ENCODE measurements around the gene ENO3. TPM values are rescaled to one million over a fixed set of nuclear protein-coding genes. Genes with fewer than 3 reads are reported as not detected.

ENO3 gene
- polyA plus RNA-seq, 1 of the 3 experiments (the other 2 are of a cell fraction) = 29.2 TPM

DNA sequence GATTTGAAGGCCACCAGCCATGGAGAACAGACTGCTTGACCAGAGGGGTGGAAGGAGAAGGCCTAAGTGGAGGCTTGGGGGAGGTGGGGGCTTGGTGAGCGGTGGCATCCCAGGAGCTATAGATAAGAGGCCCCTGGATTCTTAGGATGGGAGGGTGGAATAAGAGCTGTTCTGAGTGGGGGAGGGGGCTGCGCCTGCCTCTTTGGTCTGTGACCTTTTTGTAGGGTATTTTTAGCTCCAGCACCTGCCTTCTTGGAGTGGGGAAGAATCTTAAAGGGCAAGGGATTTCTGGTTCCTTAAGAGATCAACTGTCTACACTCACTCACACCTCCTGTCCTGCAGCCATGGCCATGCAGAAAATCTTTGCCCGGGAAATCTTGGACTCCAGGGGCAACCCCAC is 567 bp downstream of the ENO3 start:
- Histone ChIP-seq H3K27me3 (ENCODE audit: insufficient read depth) (no peaks in the 10 kb centered on the region), H3K9ac (peak overlapping the region; percentile 83; the same call in 1 of the 2 replicates), H3K4me2 (peak overlapping the region; percentile 98), H4K20me1 (ENCODE audit: insufficient read depth) (peaks cover 11% of the 10 kb centered on the region), H3F3A (replicated peaks; ENCODE audit: insufficient read depth) (peaks cover 37% of the 10 kb centered on the region), H3K9me2 (no peaks in the 10 kb centered on the region), H2AFZ (ENCODE audit: low read depth) (peak overlapping the region; percentile 57; the same call in 1 of the 2 replicates), H3K27ac (ENCODE audit: low read depth in 2 of 2, low read length in 1 of 2) (peak overlapping the region; percentile 97 to 100; a peak in 3 of 4 replicates), H3K4me3 (ENCODE audit: low read depth in 2 of 2, low read length in 1 of 2) (peak overlapping the region; percentile 59 to 60; a peak in 3 of 4 replicates), H3K4me1 (ENCODE audit: control insufficient read depth in 1 of 2, insufficient read depth in 2 of 2, low read depth in 1 of 2, low read length in 1 of 2) (peaks cover 25 to 30% of the 10 kb centered on the region in 2 experiments; a peak in 3 of 4 replicates), H3K36me3 (replicated peaks in 1 of 2; ENCODE audit: control insufficient read depth in 1 of 2, insufficient read depth in 2 of 2, low read length in 1 of 2) (peaks cover 5 to 13% of the 10 kb centered on the region in 2 experiments), H3K9me3 (no peaks in the 10 kb centered on the region), H3K79me2 (ENCODE audit: insufficient read depth) (peaks cover 45% of the 10 kb centered on the region)
- WGBS (ENCODE audit: low lambda C conversion rate) = 65% methylated on average over 3 of the region's 3 CpGs
- TF ChIP-seq RAD21 (IDR thresholded peaks at IDR 0.05; ENCODE audit: low read length) = no peak
- ChIA-PET CTCF (interaction anchor here (0.7 to 2.7 kb wide), 7 partner anchors 13 to 83 kb away, joined by 3 to 13 read pairs (median 6); partner anchors contain the start of genes SLC52A1 and SPAG7), POLR2A (interaction anchor here (0.5 to 6.7 kb wide), 4 partner anchors 8 to 16 kb away, joined by 3 to 56 read pairs (median 10); partner anchors contain the start of genes RNF167, SLC25A11 and SPAG7)
- no peak for DNase-seq

DNA sequence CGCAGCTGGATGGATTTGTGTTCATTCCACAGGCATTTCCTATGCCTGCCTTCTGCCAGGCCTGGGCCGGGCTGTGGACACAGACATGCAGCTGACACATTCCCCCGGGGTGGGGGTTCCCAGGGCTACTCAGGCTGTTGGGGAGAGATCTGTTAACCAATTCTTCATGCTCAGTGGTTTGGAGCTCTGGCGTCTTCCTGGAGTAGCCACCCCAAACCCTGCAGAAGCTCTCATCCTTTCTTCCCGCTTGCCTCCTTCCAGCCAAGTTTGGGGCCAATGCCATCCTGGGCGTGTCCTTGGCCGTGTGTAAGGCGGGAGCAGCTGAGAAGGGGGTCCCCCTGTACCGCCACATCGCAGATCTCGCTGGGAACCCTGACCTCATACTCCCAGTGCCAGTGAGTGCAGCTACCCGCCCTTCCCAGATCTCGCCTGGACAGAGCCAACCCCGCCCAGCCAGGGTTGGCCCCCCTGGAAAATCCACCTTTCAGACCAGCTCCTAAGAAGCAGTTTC is 2.6 kb downstream of the ENO3 start:
- ChIA-PET CTCF (interaction anchor here (0.9 to 1.4 kb wide), 4 partner anchors 14 to 109 kb away, joined by 3 to 7 read pairs (median 4); partner anchors contain the start of genes CAMTA2 and SPAG7), POLR2A (interaction anchor here (4.6 to 6.7 kb wide), 2 partner anchors 13 to 14 kb away, joined by 16 to 56 read pairs; partner anchors contain the start of genes RNF167, SLC25A11 and SPAG7)
- no peaks in the 10 kb centered on the region for H3K27me3 ChIP-seq (ENCODE audit: insufficient read depth)
- H2AFZ ChIP-seq (ENCODE audit: low read depth) = peak overlapping the region; percentile 11; the same call in 1 of the 2 replicates
- WGBS (ENCODE audit: low lambda C conversion rate) = 90% methylated on average over 8 of the region's 14 CpGs
- DNase-seq = no peak
- H3K4me3 ChIP-seq (ENCODE audit: low read depth in 2 of 2, low read length in 1 of 2) = no peak overlapping the region
- no peaks in the 10 kb centered on the region for H3K36me3 ChIP-seq (replicated peaks in 1 of 2; ENCODE audit: control insufficient read depth in 1 of 2, insufficient read depth in 2 of 2, low read length in 1 of 2)
- 0 out of 2 replicates have a peak overlapping the region, but pooled peaks have one; percentile 28 for H3K9ac ChIP-seq
- H3K9me2 ChIP-seq = no peaks in the 10 kb centered on the region
- H3F3A ChIP-seq (replicated peaks; ENCODE audit: insufficient read depth) = peaks cover 34% of the 10 kb centered on the region
- H3K4me2 ChIP-seq = peak overlapping the region; percentile 47
- peaks cover 20 to 30% of the 10 kb centered on the region in 2 experiments; a peak in 3 of 4 replicates for H3K4me1 ChIP-seq (ENCODE audit: control insufficient read depth in 1 of 2, insufficient read depth in 2 of 2, low read depth in 1 of 2, low read length in 1 of 2)
- H4K20me1 ChIP-seq (ENCODE audit: insufficient read depth) = no peaks in the 10 kb centered on the region; the same call in 1 of the 2 replicates
- no peaks in the 10 kb centered on the region for H3K9me3 ChIP-seq
- peaks cover 25% of the 10 kb centered on the region for H3K79me2 ChIP-seq (ENCODE audit: insufficient read depth)
- peak overlapping the region in 1 of 2 experiments; percentile 45; a peak in 3 of 4 replicates for H3K27ac ChIP-seq (ENCODE audit: low read depth in 2 of 2, low read length in 1 of 2)
- TF ChIP-seq, protein P1, sequence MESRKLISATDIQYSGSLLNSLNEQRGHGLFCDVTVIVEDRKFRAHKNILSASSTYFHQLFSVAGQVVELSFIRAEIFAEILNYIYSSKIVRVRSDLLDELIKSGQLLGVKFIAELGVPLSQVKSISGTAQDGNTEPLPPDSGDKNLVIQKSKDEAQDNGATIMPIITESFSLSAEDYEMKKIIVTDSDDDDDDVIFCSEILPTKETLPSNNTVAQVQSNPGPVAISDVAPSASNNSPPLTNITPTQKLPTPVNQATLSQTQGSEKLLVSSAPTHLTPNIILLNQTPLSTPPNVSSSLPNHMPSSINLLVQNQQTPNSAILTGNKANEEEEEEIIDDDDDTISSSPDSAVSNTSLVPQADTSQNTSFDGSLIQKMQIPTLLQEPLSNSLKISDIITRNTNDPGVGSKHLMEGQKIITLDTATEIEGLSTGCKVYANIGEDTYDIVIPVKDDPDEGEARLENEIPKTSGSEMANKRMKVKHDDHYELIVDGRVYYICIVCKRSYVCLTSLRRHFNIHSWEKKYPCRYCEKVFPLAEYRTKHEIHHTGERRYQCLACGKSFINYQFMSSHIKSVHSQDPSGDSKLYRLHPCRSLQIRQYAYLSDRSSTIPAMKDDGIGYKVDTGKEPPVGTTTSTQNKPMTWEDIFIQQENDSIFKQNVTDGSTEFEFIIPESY (IDR thresholded peaks at IDR 0.05; ENCODE audit: borderline replicate concordance, low read depth) = no peak
- TF ChIP-seq FOSL2 (IDR thresholded peaks at IDR 0.05; ENCODE audit: borderline replicate concordance, low read depth) (0 out of 2 replicates have a peak, but pooled peaks have one; percentile 3), TAF1 (IDR thresholded peaks at IDR 0.05; ENCODE audit: borderline replicate concordance, low read depth, low read length) (no peak), SIN3A (IDR thresholded peaks at IDR 0.05; ENCODE audit: borderline replicate concordance, low read depth, low read length) (0 out of 2 replicates have a peak, but pooled peaks have one; percentile 30), TCF12 (IDR thresholded peaks at IDR 0.05) (peak; percentile 30; the same call in 1 of the 2 replicates), EP300 (IDR thresholded peaks at IDR 0.05; ENCODE audit: borderline replicate concordance in 1 of 2, low read depth in 1 of 2, low read length in 1 of 2) (no peak), EZH2phosphoT487 (IDR thresholded peaks at IDR 0.05; ENCODE audit: borderline replicate concordance, low read depth) (no peak), FOXJ3 (CRISPR knock-in tag; IDR thresholded peaks at IDR 0.05) (no peak), RAD21 (IDR thresholded peaks at IDR 0.05; ENCODE audit: low read length) (no peak), JUND (IDR thresholded peaks at IDR 0.05) (no peak)
- TF ChIP-seq, protein P2, sequence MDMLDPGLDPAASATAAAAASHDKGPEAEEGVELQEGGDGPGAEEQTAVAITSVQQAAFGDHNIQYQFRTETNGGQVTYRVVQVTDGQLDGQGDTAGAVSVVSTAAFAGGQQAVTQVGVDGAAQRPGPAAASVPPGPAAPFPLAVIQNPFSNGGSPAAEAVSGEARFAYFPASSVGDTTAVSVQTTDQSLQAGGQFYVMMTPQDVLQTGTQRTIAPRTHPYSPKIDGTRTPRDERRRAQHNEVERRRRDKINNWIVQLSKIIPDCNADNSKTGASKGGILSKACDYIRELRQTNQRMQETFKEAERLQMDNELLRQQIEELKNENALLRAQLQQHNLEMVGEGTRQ (IDR thresholded peaks at IDR 0.05; ENCODE audit: borderline replicate concordance, low read depth, low read length) = no peak
- TF ChIP-seq, protein P3, sequence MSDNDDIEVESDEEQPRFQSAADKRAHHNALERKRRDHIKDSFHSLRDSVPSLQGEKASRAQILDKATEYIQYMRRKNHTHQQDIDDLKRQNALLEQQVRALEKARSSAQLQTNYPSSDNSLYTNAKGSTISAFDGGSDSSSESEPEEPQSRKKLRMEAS (IDR thresholded peaks at IDR 0.05; ENCODE audit: low read depth) = 0 out of 2 replicates have a peak, but pooled peaks have one; percentile 23
- TF ChIP-seq, protein P4, sequence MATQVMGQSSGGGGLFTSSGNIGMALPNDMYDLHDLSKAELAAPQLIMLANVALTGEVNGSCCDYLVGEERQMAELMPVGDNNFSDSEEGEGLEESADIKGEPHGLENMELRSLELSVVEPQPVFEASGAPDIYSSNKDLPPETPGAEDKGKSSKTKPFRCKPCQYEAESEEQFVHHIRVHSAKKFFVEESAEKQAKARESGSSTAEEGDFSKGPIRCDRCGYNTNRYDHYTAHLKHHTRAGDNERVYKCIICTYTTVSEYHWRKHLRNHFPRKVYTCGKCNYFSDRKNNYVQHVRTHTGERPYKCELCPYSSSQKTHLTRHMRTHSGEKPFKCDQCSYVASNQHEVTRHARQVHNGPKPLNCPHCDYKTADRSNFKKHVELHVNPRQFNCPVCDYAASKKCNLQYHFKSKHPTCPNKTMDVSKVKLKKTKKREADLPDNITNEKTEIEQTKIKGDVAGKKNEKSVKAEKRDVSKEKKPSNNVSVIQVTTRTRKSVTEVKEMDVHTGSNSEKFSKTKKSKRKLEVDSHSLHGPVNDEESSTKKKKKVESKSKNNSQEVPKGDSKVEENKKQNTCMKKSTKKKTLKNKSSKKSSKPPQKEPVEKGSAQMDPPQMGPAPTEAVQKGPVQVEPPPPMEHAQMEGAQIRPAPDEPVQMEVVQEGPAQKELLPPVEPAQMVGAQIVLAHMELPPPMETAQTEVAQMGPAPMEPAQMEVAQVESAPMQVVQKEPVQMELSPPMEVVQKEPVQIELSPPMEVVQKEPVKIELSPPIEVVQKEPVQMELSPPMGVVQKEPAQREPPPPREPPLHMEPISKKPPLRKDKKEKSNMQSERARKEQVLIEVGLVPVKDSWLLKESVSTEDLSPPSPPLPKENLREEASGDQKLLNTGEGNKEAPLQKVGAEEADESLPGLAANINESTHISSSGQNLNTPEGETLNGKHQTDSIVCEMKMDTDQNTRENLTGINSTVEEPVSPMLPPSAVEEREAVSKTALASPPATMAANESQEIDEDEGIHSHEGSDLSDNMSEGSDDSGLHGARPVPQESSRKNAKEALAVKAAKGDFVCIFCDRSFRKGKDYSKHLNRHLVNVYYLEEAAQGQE (IDR thresholded peaks at IDR 0.05; ENCODE audit: low read depth, low read length) = no peak
